ENCODE data around the gene GSTK1.

Gene GSTK1

DNA sequence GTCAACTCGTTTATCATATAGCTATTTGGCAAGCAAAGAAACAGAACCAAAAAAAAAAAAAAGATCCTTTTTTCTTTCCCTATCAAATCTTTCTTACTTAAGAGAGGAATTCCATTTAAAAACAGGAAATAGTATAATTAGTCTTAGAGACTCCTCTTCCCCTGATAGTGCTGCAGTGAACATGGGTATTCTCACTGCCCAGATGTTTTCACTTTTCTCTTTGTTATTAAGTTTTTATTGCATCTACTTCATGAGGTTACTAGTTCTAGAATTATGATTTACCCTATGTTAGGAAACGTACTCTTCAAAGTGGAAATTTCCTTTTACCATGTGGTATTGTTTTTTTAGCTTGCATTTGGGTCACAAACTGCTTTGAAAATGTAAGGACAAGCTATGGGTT is 33.4 kb downstream of the GSTK1 start:
- H2BK15ac ChIP-seq (ENCODE audit: low read length) = no peak overlapping the region
- no peak overlapping the region for H2BK12ac ChIP-seq (ENCODE audit: low read length)
- H3K9me3 ChIP-seq (replicated peaks in 1 of 2; ENCODE audit: control insufficient read depth in 2 of 2, insufficient read depth in 1 of 2, low read depth in 1 of 2, low read length in 2 of 2) = no peaks in the 10 kb centered on the region
- H3K18ac ChIP-seq (ENCODE audit: low read length) = no peak overlapping the region
- no peak for DNase-seq (ENCODE audit: low spot score)
- no peak overlapping the region for H2AFZ ChIP-seq (ENCODE audit: low read length)
- H3K27ac ChIP-seq (replicated peaks; ENCODE audit: low read length) = no peak overlapping the region
- no peak overlapping the region for H3K9ac ChIP-seq (ENCODE audit: low read depth, low read length, poor library complexity)
- no peak overlapping the region for H3K23ac ChIP-seq (ENCODE audit: low read depth, low read length, poor library complexity)
- peaks cover 47 to 98% of the 10 kb centered on the region in 2 donors for H3K36me3 ChIP-seq (replicated peaks in 1 of 2; ENCODE audit: control insufficient read depth in 2 of 2, insufficient read depth in 2 of 2, low read length in 2 of 2)
- no peaks in the 10 kb centered on the region for H3K27me3 ChIP-seq (ENCODE audit: control insufficient read depth in 3 of 3, insufficient read depth in 3 of 3, low read depth in 1 of 3, low read length in 3 of 3)
- no peaks in the 10 kb centered on the region for H3K4me1 ChIP-seq (ENCODE audit: control insufficient read depth in 2 of 2, insufficient read depth in 1 of 2, low read depth in 1 of 2, low read length in 2 of 2)
- no peak overlapping the region for H3K4me3 ChIP-seq (ENCODE audit: low read length in 2 of 2)
- no peak overlapping the region for H3K14ac ChIP-seq (ENCODE audit: low read length)
- H3K4ac ChIP-seq (ENCODE audit: low read length) = no peak overlapping the region
- H3K79me1 ChIP-seq (ENCODE audit: low read depth, low read length) = peaks cover 6% of the 10 kb centered on the region
- no peak overlapping the region for H2BK5ac ChIP-seq (ENCODE audit: low read length)
- no peak overlapping the region for H4K8ac ChIP-seq (ENCODE audit: low read depth, low read length)
- H4K91ac ChIP-seq (ENCODE audit: low read depth, low read length, poor library complexity) = no peak overlapping the region
- H2BK120ac ChIP-seq (ENCODE audit: low read depth, low read length) = no peak overlapping the region
- H3K4me2 ChIP-seq (ENCODE audit: insufficient read depth, low read length, poor library complexity, severe bottlenecking) = no peak overlapping the region
- no CpG with 5 or more reads among the region's 2 CpGs for WGBS, 2 donors (ENCODE audit: extremely low coverage in 2 of 2, insufficient read length in 2 of 2, insufficient replicate concordance in 1 of 2)
- H2AK5ac ChIP-seq (ENCODE audit: low read depth, low read length) = no peak overlapping the region

GRCh38 chr7:143299346-143299745 is 36.1 kb downstream of the GSTK1 start:
- Histone ChIP-seq H2AFZ (ENCODE audit: low read length) (no peak overlapping the region), H3K4me2 (ENCODE audit: insufficient read depth, low read length, poor library complexity, severe bottlenecking) (no peak overlapping the region), H2BK15ac (ENCODE audit: low read length) (no peak overlapping the region), H3K18ac (ENCODE audit: low read length) (no peak overlapping the region), H3K4me1 (ENCODE audit: control insufficient read depth in 2 of 2, insufficient read depth in 1 of 2, low read depth in 1 of 2, low read length in 2 of 2) (no peaks in the 10 kb centered on the region), H3K14ac (ENCODE audit: low read length) (no peak overlapping the region), H3K27me3 (ENCODE audit: control insufficient read depth in 3 of 3, insufficient read depth in 3 of 3, low read depth in 1 of 3, low read length in 3 of 3) (no peaks in the 10 kb centered on the region), H4K91ac (ENCODE audit: low read depth, low read length, poor library complexity) (no peak overlapping the region), H2BK5ac (ENCODE audit: low read length) (no peak overlapping the region), H3K27ac (replicated peaks; ENCODE audit: low read length) (no peak overlapping the region), H2AK5ac (ENCODE audit: low read depth, low read length) (no peak overlapping the region), H3K23ac (ENCODE audit: low read depth, low read length, poor library complexity) (no peak overlapping the region), H3K4ac (ENCODE audit: low read length) (no peak overlapping the region), H3K36me3 (replicated peaks in 1 of 2; ENCODE audit: control insufficient read depth in 2 of 2, insufficient read depth in 2 of 2, low read length in 2 of 2) (peaks cover 46 to 98% of the 10 kb centered on the region in 2 donors), H2BK12ac (ENCODE audit: low read length) (no peak overlapping the region), H3K9ac (ENCODE audit: low read depth, low read length, poor library complexity) (no peak overlapping the region), H3K9me3 (replicated peaks in 1 of 2; ENCODE audit: control insufficient read depth in 2 of 2, insufficient read depth in 1 of 2, low read depth in 1 of 2, low read length in 2 of 2) (no peaks in the 10 kb centered on the region), H2BK120ac (ENCODE audit: low read depth, low read length) (no peak overlapping the region), H4K8ac (ENCODE audit: low read depth, low read length) (no peak overlapping the region), H3K4me3 (ENCODE audit: low read length in 2 of 2) (no peak overlapping the region), H3K79me1 (ENCODE audit: low read depth, low read length) (peaks cover 6% of the 10 kb centered on the region)
- DNase-seq (ENCODE audit: low spot score) = no peak
- no CpG with 5 or more reads among the region's 2 CpGs for WGBS, 2 donors (ENCODE audit: extremely low coverage in 2 of 2, insufficient read length in 2 of 2, insufficient replicate concordance in 1 of 2)

GRCh38 chr7:143299840-143300239 is 36.6 kb downstream of the GSTK1 start:
- no peaks in the 10 kb centered on the region for H3K9me3 ChIP-seq (replicated peaks in 1 of 2; ENCODE audit: control insufficient read depth in 2 of 2, insufficient read depth in 1 of 2, low read depth in 1 of 2, low read length in 2 of 2)
- H3K14ac ChIP-seq (ENCODE audit: low read length) = no peak overlapping the region
- H2BK120ac ChIP-seq (ENCODE audit: low read depth, low read length) = no peak overlapping the region
- no peak overlapping the region for H3K23ac ChIP-seq (ENCODE audit: low read depth, low read length, poor library complexity)
- H2BK12ac ChIP-seq (ENCODE audit: low read length) = no peak overlapping the region
- no CpG with 5 or more reads among the region's 8 CpGs for WGBS, 2 donors (ENCODE audit: extremely low coverage in 2 of 2, insufficient read length in 2 of 2, insufficient replicate concordance in 1 of 2)
- no peak overlapping the region for H4K91ac ChIP-seq (ENCODE audit: low read depth, low read length, poor library complexity)
- no peak overlapping the region for H2BK5ac ChIP-seq (ENCODE audit: low read length)
- no peak overlapping the region for H2AFZ ChIP-seq (ENCODE audit: low read length)
- H3K4ac ChIP-seq (ENCODE audit: low read length) = no peak overlapping the region
- H3K18ac ChIP-seq (ENCODE audit: low read length) = no peak overlapping the region
- no peak overlapping the region for H4K8ac ChIP-seq (ENCODE audit: low read depth, low read length)
- H3K4me1 ChIP-seq (ENCODE audit: control insufficient read depth in 2 of 2, insufficient read depth in 1 of 2, low read depth in 1 of 2, low read length in 2 of 2) = no peaks in the 10 kb centered on the region
- no peak overlapping the region for H3K4me3 ChIP-seq (ENCODE audit: low read length in 2 of 2)
- H3K4me2 ChIP-seq (ENCODE audit: insufficient read depth, low read length, poor library complexity, severe bottlenecking) = no peak overlapping the region
- no peak overlapping the region for H2BK15ac ChIP-seq (ENCODE audit: low read length)
- no peak for DNase-seq (ENCODE audit: low spot score)
- no peak overlapping the region for H3K9ac ChIP-seq (ENCODE audit: low read depth, low read length, poor library complexity)
- no peak overlapping the region for H3K27ac ChIP-seq (replicated peaks; ENCODE audit: low read length)
- peaks cover 2% of the 10 kb centered on the region for H3K79me1 ChIP-seq (ENCODE audit: low read depth, low read length)
- H2AK5ac ChIP-seq (ENCODE audit: low read depth, low read length) = no peak overlapping the region
- H3K27me3 ChIP-seq (ENCODE audit: control insufficient read depth in 3 of 3, insufficient read depth in 3 of 3, low read depth in 1 of 3, low read length in 3 of 3) = no peaks in the 10 kb centered on the region
- peaks cover 47 to 98% of the 10 kb centered on the region in 2 donors for H3K36me3 ChIP-seq (replicated peaks in 1 of 2; ENCODE audit: control insufficient read depth in 2 of 2, insufficient read depth in 2 of 2, low read length in 2 of 2)

- no peak overlapping the region for H3K23ac ChIP-seq (ENCODE audit: low read depth, low read length, poor library complexity)
- H2AK5ac ChIP-seq (ENCODE audit: low read depth, low read length) = no peak overlapping the region
- peaks cover 2% of the 10 kb centered on the region for H3K79me1 ChIP-seq (ENCODE audit: low read depth, low read length)
- no peaks in the 10 kb centered on the region for H3K27me3 ChIP-seq (ENCODE audit: control insufficient read depth in 3 of 3, insufficient read depth in 3 of 3, low read depth in 1 of 3, low read length in 3 of 3)
- no peak overlapping the region for H2BK5ac ChIP-seq (ENCODE audit: low read length)
- no CpG with 5 or more reads among the region's 8 CpGs for whole genome bisulfite sequencing, 2 donors (ENCODE audit: extremely low coverage in 2 of 2, insufficient read length in 2 of 2, insufficient replicate concordance in 1 of 2)
- H3K9me3 ChIP-seq (replicated peaks in 1 of 2; ENCODE audit: control insufficient read depth in 2 of 2, insufficient read depth in 1 of 2, low read depth in 1 of 2, low read length in 2 of 2) = no peaks in the 10 kb centered on the region
- H3K18ac ChIP-seq (ENCODE audit: low read length) = no peak overlapping the region
- no peak overlapping the region for H3K4me2 ChIP-seq (ENCODE audit: insufficient read depth, low read length, poor library complexity, severe bottlenecking)
- H3K14ac ChIP-seq (ENCODE audit: low read length) = no peak overlapping the region
- H3K9ac ChIP-seq (ENCODE audit: low read depth, low read length, poor library complexity) = no peak overlapping the region
- H4K8ac ChIP-seq (ENCODE audit: low read depth, low read length) = no peak overlapping the region
- no peak overlapping the region for H3K4ac ChIP-seq (ENCODE audit: low read length)
- no peak overlapping the region for H2BK12ac ChIP-seq (ENCODE audit: low read length)
- H3K4me3 ChIP-seq (ENCODE audit: low read length in 2 of 2) = no peak overlapping the region
- H3K4me1 ChIP-seq (ENCODE audit: control insufficient read depth in 2 of 2, insufficient read depth in 1 of 2, low read depth in 1 of 2, low read length in 2 of 2) = no peaks in the 10 kb centered on the region
- no peak overlapping the region for H4K91ac ChIP-seq (ENCODE audit: low read depth, low read length, poor library complexity)
- no peak overlapping the region for H2BK120ac ChIP-seq (ENCODE audit: low read depth, low read length)
- no peak for DNase-seq (ENCODE audit: low spot score)
- no peak overlapping the region for H3K27ac ChIP-seq (replicated peaks; ENCODE audit: low read length)
- H2AFZ ChIP-seq (ENCODE audit: low read length) = no peak overlapping the region
- no peak overlapping the region for H2BK15ac ChIP-seq (ENCODE audit: low read length)
- peaks cover 51 to 98% of the 10 kb centered on the region in 2 donors for H3K36me3 ChIP-seq (replicated peaks in 1 of 2; ENCODE audit: control insufficient read depth in 2 of 2, insufficient read depth in 2 of 2, low read length in 2 of 2)
Observed at GRCh38 chr7:143300959-143301935, 38.0 kb downstream of the GSTK1 start.
